Loucy (cell line): ENCODE results near the gene ADGRG7.

Experiments
- EZH2phosphoT487 ChIP-seq: fragments of 200-600 bp; IDR thresholded peaks from 2 replicates; pipeline ENCODE4 v1.6.1; 2018; ENCODE audit warnings: antibody characterized with exemption, mild to moderate bottlenecking, moderate library complexity, borderline replicate concordance
- TF ChIP-seq, protein P1 (sequence below): fragments of 200-600 bp; sonication (generic); conservative IDR thresholded peaks from 2 replicates; pipeline ENCODE4 v1.5.1; 2014; ENCODE audit warnings: mild to moderate bottlenecking, antibody characterized with exemption, low read length

DNA sequence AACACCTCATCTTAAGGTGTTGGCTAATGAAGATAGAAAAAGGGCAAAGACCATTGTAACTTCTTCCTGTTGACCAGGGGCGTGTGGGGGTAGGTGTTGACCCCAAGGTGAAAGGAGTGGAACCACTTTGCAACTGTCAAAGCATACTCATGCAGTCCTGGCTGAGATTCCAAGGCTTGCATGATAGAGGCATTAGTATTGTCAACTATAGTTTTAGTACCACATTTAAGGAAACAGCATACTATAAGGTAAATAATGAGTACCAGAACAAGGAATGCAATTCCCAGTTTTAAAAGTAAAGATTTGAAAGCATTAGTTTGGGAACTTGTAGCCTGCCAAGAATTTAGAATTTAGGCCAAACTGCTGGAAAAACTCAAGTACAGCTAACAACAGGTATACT is 27.8 kb upstream of the ADGRG7 start:
- TF ChIP-seq, protein P1, sequence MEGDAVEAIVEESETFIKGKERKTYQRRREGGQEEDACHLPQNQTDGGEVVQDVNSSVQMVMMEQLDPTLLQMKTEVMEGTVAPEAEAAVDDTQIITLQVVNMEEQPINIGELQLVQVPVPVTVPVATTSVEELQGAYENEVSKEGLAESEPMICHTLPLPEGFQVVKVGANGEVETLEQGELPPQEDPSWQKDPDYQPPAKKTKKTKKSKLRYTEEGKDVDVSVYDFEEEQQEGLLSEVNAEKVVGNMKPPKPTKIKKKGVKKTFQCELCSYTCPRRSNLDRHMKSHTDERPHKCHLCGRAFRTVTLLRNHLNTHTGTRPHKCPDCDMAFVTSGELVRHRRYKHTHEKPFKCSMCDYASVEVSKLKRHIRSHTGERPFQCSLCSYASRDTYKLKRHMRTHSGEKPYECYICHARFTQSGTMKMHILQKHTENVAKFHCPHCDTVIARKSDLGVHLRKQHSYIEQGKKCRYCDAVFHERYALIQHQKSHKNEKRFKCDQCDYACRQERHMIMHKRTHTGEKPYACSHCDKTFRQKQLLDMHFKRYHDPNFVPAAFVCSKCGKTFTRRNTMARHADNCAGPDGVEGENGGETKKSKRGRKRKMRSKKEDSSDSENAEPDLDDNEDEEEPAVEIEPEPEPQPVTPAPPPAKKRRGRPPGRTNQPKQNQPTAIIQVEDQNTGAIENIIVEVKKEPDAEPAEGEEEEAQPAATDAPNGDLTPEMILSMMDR = no peak
- no peak for TF ChIP-seq EZH2phosphoT487
